ENCODE measurements around the gene CCDC40.

Gene CCDC40

GRCh38 chr17:80107231-80108021, 71.0 kb downstream of the CCDC40 start:
- TF ChIP-seq CTCF (IDR thresholded peaks at IDR 0.05; ENCODE audit: low read depth, low read length), result no peak
- DNase-seq, result no peak
- Histone ChIP-seq H3K36me3 (peaks cover 44% of the 10 kb centered on the region), H3K4me3 (ENCODE audit: low read depth, low read length) (no peak overlapping the region), H3K27ac (no peak overlapping the region), H3K27me3 (ENCODE audit: insufficient read depth, low read depth, severe bottlenecking) (no peaks in the 10 kb centered on the region), H3K9me3 (ENCODE audit: severe bottlenecking) (no peaks in the 10 kb centered on the region)

GRCh38 chr17:80108036-80108971, 71.9 kb downstream of the CCDC40 start:
- H3K36me3 ChIP-seq, result peaks cover 46% of the 10 kb centered on the region
- no peak overlapping the region for H3K27ac ChIP-seq
- H3K4me3 ChIP-seq (ENCODE audit: low read depth, low read length), result no peak overlapping the region
- no peak for TF ChIP-seq CTCF (IDR thresholded peaks at IDR 0.05; ENCODE audit: low read depth, low read length)
- no peaks in the 10 kb centered on the region for H3K9me3 ChIP-seq (ENCODE audit: severe bottlenecking)
- H3K27me3 ChIP-seq (ENCODE audit: insufficient read depth, low read depth, severe bottlenecking), result no peaks in the 10 kb centered on the region
- no peak for DNase-seq

- Histone ChIP-seq H3K36me3 (peaks cover 52% of the 10 kb centered on the region), H3K9me3 (ENCODE audit: severe bottlenecking) (no peaks in the 10 kb centered on the region), H3K27ac (peak overlapping the region; percentile 58), H3K4me3 (ENCODE audit: low read depth, low read length) (no peak overlapping the region), H3K27me3 (ENCODE audit: insufficient read depth, low read depth, severe bottlenecking) (no peaks in the 10 kb centered on the region)
- DNase-seq, result no peak
- TF ChIP-seq CTCF (IDR thresholded peaks at IDR 0.05; ENCODE audit: low read depth, low read length), result no peak
Measured at GRCh38 chr17:80109066-80109660, 72.7 kb downstream of the CCDC40 start.

- Histone ChIP-seq H3K4me3 (ENCODE audit: low read depth, low read length) (no peak overlapping the region), H3K27me3 (ENCODE audit: insufficient read depth, low read depth, severe bottlenecking) (no peaks in the 10 kb centered on the region), H3K36me3 (peaks cover 57% of the 10 kb centered on the region), H3K27ac (peak overlapping the region; percentile 58), H3K9me3 (ENCODE audit: severe bottlenecking) (peaks cover 2% of the 10 kb centered on the region)
- no peak for DNase-seq
- no peak for TF ChIP-seq CTCF (IDR thresholded peaks at IDR 0.05; ENCODE audit: low read depth, low read length)
Measured at GRCh38 chr17:80109713-80110446, 73.4 kb downstream of the CCDC40 start.

GRCh38 chr17:80110447-80110812, 74.0 kb downstream of the CCDC40 start:
- Histone ChIP-seq H3K27me3 (ENCODE audit: insufficient read depth, low read depth, severe bottlenecking) (no peaks in the 10 kb centered on the region), H3K27ac (peak overlapping the region; percentile 58), H3K36me3 (peaks cover 62% of the 10 kb centered on the region), H3K9me3 (ENCODE audit: severe bottlenecking) (peaks cover 6% of the 10 kb centered on the region), H3K4me3 (ENCODE audit: low read depth, low read length) (no peak overlapping the region)
- TF ChIP-seq CTCF (IDR thresholded peaks at IDR 0.05; ENCODE audit: low read depth, low read length), result no peak
- no peak for DNase-seq
